Sigmoid colon (tissue), 7 donors: Measurements from ENCODE around the gene DNAJC3. TPM values are rescaled to one million over a fixed set of nuclear protein-coding genes. Genes with fewer than 3 reads are reported as not detected.

Experiments used
- DNase-seq: peaks from one replicate; pipeline ENCODE4 v3.0.0-alpha.2; 2019
- H3K27ac ChIP-seq, 4 donors: fragments of 200-600 bp; sonication (generic); one replicate each; pipeline ENCODE4 v1.5.1; 2016 to 2019; ENCODE audit warnings: mild to moderate bottlenecking in 1 of 4
- H3K27me3 ChIP-seq, 3 donors: fragments of 200-600 bp; sonication (generic); one replicate each; pipeline ENCODE4 v1.5.1; 2019; ENCODE audit warnings: mild to moderate bottlenecking in 1 of 3
- H3K36me3 ChIP-seq, 4 donors: fragments of 200-600 bp; sonication (generic); one replicate each; pipeline ENCODE4 v1.5.1; 2016 to 2019
- H3K4me1 ChIP-seq, 4 donors: fragments of 200-600 bp; sonication (generic); one replicate each; pipeline ENCODE4 v1.5.1; 2017 to 2019
- H3K4me3 ChIP-seq, 4 donors: fragments of 200-600 bp; sonication (generic); one replicate each; pipeline ENCODE4 v1.5.1; 2017 to 2019; ENCODE audit warnings: mild to moderate bottlenecking in 2 of 4, moderate library complexity in 1 of 4
- H3K9me3 ChIP-seq, 4 donors: fragments of 200-600 bp in 3 of 4; sonication (generic) in 3 of 4; one replicate each; pipeline versions ENCODE4 v1.5.1 to v1.6.1; 2013 to 2019
- EP300 ChIP-seq, 4 donors: sonication (generic); formaldehyde crosslinking; IDR thresholded peaks; one replicate each; pipeline ENCODE4 v1.6.1; 2017; ENCODE audit warnings: antibody characterized with exemption in 4 of 4
- POLR2A ChIP-seq, 2 donors: fragments of 450-650 bp; IDR thresholded peaks; one replicate each; pipeline ENCODE4 v1.6.1; 2016; ENCODE audit warnings: antibody characterized with exemption in 2 of 2, mild to moderate bottlenecking in 2 of 2, moderate library complexity in 2 of 2
- POLR2AphosphoS5 ChIP-seq, 4 donors: sonication (generic); formaldehyde crosslinking; IDR thresholded peaks; one replicate each; pipeline ENCODE4 v1.6.1; 2017; ENCODE audit warnings: antibody characterized with exemption in 4 of 4
- WGBS, 2 donors: extraction: QIAGEN DNeasy Blood & Tissue Kit; methylation state at CpG; one replicate each; pipeline ENCODE4 v1.1.7; 2013; 5-methylcytosine and 5-hydroxymethylcytosine counted together
- intact Hi-C: fragments of 100-400 bp; cut with DNase I; formaldehyde crosslinking; loops from one replicate; pipeline ENCODE4 v1.15.1; 2023
- polyA plus RNA-seq, 3 donors: library from polyadenylated mRNA; stranded (reverse); fragments of 200-250 nt; gene quantifications; one replicate each; pipeline ENCODE4 v1.2.3, GENCODE V29; 2013
- total RNA-seq, 4 donors: library from RNA; depleted of rRNA; stranded (reverse); fragments of >200 nt; gene quantifications; one replicate each; pipeline ENCODE4 v1.1.0, GENCODE V29; 2016
- TF ChIP-seq, protein P1 (sequence below), 4 experiments: fragments of 450-650 bp in 3 of 4; fragments of 200-600 bp in 1 of 4; IDR thresholded peaks; one replicate each; pipeline ENCODE4 v1.5.1; 2016 to 2019; ENCODE audit warnings: antibody characterized with exemption in 4 of 4, mild to moderate bottlenecking in 3 of 4, moderate library complexity in 2 of 4
- donor health status: healthy with polysubstance abuse.
- donor health status: Bipolar disorder and iron deficiency.
- donor health status: healthy.

The DNAJC3 gene
- total and polyA plus RNA-seq, 7 donors: 4.8 to 48.5 (median 41.5) TPM

GRCh38 chr13:95745289-95745688 is 68.3 kb downstream of the DNAJC3 start:
- Histone ChIP-seq H3K27me3 (no peaks in the 10 kb centered on the region), H3K4me3 (no peak overlapping the region), H3K36me3 (no peaks in the 10 kb centered on the region), H3K4me1 (peaks cover 0 to 7% (median 4%) of the 10 kb centered on the region in 4 donors), H3K9me3 (no peaks in the 10 kb centered on the region), H3K27ac (no peak overlapping the region)
- 91 to 92% methylated on average over 4 of the region's 4 CpGs for WGBS, 2 donors
- intact Hi-C loops: no loop called here
- no peak for DNase-seq
- TF ChIP-seq EP300 (IDR thresholded peaks at IDR 0.05) (no peak), POLR2AphosphoS5 (IDR thresholded peaks at IDR 0.05) (no peak), POLR2A (IDR thresholded peaks at IDR 0.05) (no peak)
- TF ChIP-seq, protein P1, sequence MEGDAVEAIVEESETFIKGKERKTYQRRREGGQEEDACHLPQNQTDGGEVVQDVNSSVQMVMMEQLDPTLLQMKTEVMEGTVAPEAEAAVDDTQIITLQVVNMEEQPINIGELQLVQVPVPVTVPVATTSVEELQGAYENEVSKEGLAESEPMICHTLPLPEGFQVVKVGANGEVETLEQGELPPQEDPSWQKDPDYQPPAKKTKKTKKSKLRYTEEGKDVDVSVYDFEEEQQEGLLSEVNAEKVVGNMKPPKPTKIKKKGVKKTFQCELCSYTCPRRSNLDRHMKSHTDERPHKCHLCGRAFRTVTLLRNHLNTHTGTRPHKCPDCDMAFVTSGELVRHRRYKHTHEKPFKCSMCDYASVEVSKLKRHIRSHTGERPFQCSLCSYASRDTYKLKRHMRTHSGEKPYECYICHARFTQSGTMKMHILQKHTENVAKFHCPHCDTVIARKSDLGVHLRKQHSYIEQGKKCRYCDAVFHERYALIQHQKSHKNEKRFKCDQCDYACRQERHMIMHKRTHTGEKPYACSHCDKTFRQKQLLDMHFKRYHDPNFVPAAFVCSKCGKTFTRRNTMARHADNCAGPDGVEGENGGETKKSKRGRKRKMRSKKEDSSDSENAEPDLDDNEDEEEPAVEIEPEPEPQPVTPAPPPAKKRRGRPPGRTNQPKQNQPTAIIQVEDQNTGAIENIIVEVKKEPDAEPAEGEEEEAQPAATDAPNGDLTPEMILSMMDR (IDR thresholded peaks at IDR 0.05): no peak

DNA sequence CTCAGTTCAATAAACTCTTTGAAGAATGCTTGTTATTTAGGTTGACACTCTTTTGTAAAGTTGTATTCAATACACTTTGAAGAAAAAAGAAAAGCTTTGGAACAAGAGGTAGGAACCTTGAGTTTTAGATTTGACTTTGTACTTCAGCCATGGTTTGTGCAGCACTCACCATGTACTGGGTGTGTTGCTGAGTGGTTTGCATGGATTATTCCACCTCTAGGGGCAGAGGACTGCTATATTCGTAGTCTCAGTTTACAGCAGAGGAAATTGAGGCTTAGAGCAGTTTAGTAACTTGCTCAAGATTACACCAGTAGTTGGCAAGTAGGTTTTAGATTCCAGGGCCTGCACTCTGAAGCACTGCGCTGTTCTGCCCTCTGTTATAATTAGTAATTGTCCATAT is 68.8 kb downstream of the DNAJC3 start:
- intact Hi-C loops: no loop called here
- 78 to 93% methylated on average over 2 of the region's 2 CpGs for WGBS, 2 donors
- H3K27ac ChIP-seq: no peak overlapping the region
- no peak for DNase-seq
- no peaks in the 10 kb centered on the region for H3K27me3 ChIP-seq
- no peaks in the 10 kb centered on the region for H3K36me3 ChIP-seq
- peaks cover 0 to 7% (median 4%) of the 10 kb centered on the region in 4 donors for H3K4me1 ChIP-seq
- no peak overlapping the region for H3K4me3 ChIP-seq
- TF ChIP-seq, protein P1 (IDR thresholded peaks at IDR 0.05): no peak
- no peak for TF ChIP-seq POLR2A (IDR thresholded peaks at IDR 0.05)
- no peak for TF ChIP-seq POLR2AphosphoS5 (IDR thresholded peaks at IDR 0.05)
- no peak for TF ChIP-seq EP300 (IDR thresholded peaks at IDR 0.05)
- H3K9me3 ChIP-seq: no peaks in the 10 kb centered on the region

DNA sequence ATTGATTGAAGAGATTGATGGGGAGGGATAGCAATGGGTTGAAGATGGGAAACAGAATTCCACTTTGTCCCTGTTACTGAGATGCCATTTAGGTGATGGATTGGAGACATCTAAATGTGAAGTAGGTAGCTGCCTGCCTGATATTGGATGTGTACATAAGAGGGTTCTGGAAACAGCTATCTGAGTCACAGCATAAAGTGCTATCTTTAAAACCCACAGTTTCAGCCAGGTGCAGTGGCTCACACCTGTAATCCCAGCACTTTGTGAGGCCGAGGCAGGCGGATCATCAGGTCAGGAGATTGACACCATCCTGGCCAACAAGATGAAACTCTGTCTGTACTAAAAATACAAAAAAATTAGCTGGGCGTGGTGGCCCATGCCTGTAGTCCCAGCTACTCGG is 72.6 kb downstream of the DNAJC3 start:
- H3K27me3 ChIP-seq: no peaks in the 10 kb centered on the region
- TF ChIP-seq, protein P1 (IDR thresholded peaks at IDR 0.05): no peak
- TF ChIP-seq POLR2A (IDR thresholded peaks at IDR 0.05) (no peak), POLR2AphosphoS5 (IDR thresholded peaks at IDR 0.05) (no peak)
- no peak overlapping the region for H3K4me3 ChIP-seq
- intact Hi-C loops: no loop called here
- no peak overlapping the region for H3K27ac ChIP-seq
- 90 to 96% methylated on average over 4 of the region's 4 CpGs for WGBS, 2 donors
- H3K4me1 ChIP-seq: peaks cover 0 to 20% (median 2%) of the 10 kb centered on the region in 4 donors
- H3K9me3 ChIP-seq: no peaks in the 10 kb centered on the region
- no peaks in the 10 kb centered on the region for H3K36me3 ChIP-seq
- DNase-seq: no peak

DNA sequence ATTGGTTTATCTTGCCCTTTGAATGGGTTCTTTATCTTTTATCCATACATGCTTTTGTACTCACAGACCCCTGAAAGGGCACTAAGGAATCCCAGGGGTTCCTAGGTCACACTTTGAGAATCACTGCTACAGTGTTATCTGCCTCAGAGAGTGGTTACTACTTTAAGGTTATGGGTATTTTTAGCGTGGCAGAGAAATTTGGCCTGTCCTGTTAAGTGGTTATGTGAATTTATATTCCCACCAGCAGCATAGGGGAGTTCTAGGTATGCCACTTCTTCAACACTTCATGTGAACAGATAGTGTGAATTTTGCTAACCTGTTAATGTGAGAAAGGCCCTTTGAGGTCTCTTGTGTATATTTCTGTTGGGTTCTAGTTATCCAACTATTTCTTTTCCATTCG is 75.7 kb downstream of the DNAJC3 start:
- H3K4me3 ChIP-seq: no peak overlapping the region
- no peaks in the 10 kb centered on the region for H3K9me3 ChIP-seq
- WGBS, 2 donors: 86 to 89% methylated on average over 2 of the region's 2 CpGs
- peaks cover 0 to 15% (median under 1%) of the 10 kb centered on the region in 4 donors for H3K4me1 ChIP-seq
- H3K27ac ChIP-seq: no peak overlapping the region
- no peaks in the 10 kb centered on the region for H3K27me3 ChIP-seq
- TF ChIP-seq EP300 (IDR thresholded peaks at IDR 0.05): no peak
- TF ChIP-seq POLR2A (IDR thresholded peaks at IDR 0.05): no peak
- TF ChIP-seq POLR2AphosphoS5 (IDR thresholded peaks at IDR 0.05): no peak
- TF ChIP-seq, protein P1 (IDR thresholded peaks at IDR 0.05): no peak
- no peak for DNase-seq
- peaks cover 0 to 2% (median 0%) of the 10 kb centered on the region in 4 donors for H3K36me3 ChIP-seq
- intact Hi-C loops: no loop called here

GRCh38 chr13:95754069-95754468 is 77.1 kb downstream of the DNAJC3 start:
- no peak overlapping the region for H3K27ac ChIP-seq
- 86 to 90% methylated on average over 4 of the region's 4 CpGs for WGBS, 2 donors
- no peaks in the 10 kb centered on the region for H3K27me3 ChIP-seq
- H3K4me3 ChIP-seq: no peak overlapping the region
- no peak for DNase-seq
- intact Hi-C loops: no loop called here
- TF ChIP-seq EP300 (IDR thresholded peaks at IDR 0.05) (no peak), POLR2A (IDR thresholded peaks at IDR 0.05) (no peak), POLR2AphosphoS5 (IDR thresholded peaks at IDR 0.05) (no peak)
- TF ChIP-seq, protein P1 (IDR thresholded peaks at IDR 0.05): no peak
- H3K36me3 ChIP-seq: peaks cover 0 to 9% (median 0%) of the 10 kb centered on the region in 4 donors
- peaks cover 0 to 15% (median 0%) of the 10 kb centered on the region in 4 donors for H3K4me1 ChIP-seq
- no peaks in the 10 kb centered on the region for H3K9me3 ChIP-seq
